SU-DHL-6 (cell line): ENCODE results near the gene C8A.

Experiments used
- H2AFZ ChIP-seq: fragments of 200-600 bp; sonication (generic); 2 replicates; pipeline ENCODE4 v1.6.1; 2014; ENCODE audit warnings: low read depth, mild to moderate bottlenecking, moderate library complexity, mixed read lengths, antibody characterized with exemption, low read length; ENCODE audit not compliant: severe bottlenecking
- H3F3A ChIP-seq: fragments of 200-600 bp; shearing (Covaris generic); 2 replicates; pipeline ENCODE4 v1.6.0; 2016; ENCODE audit warnings: antibody characterized with exemption, mild to moderate bottlenecking; ENCODE audit not compliant: insufficient read depth
- H3K27ac ChIP-seq: fragments of 200-600 bp; sonication (generic); 2 replicates; pipeline ENCODE4 v1.5.1; 2016; ENCODE audit warnings: low read depth, mild to moderate bottlenecking, low read length, moderate library complexity, mixed read lengths
- H3K27me3 ChIP-seq: fragments of 200-600 bp; sonication (generic), shearing (Covaris generic); 2 replicates; pipeline ENCODE4 v1.6.0; 2014; ENCODE audit warnings: mild to moderate bottlenecking, low read length
- H3K36me3 ChIP-seq: fragments of 200-600 bp; sonication (generic); 2 replicates; pipeline ENCODE4 v1.6.1; 2014; ENCODE audit warnings: mild to moderate bottlenecking, low read length, mixed read lengths
- H3K4me2 ChIP-seq: fragments of 300-600, 200-600 bp; shearing (Covaris generic), sonication (generic); 2 replicates; pipeline ENCODE4 v1.6.0; 2014; ENCODE audit warnings: low read length, low read depth, mild to moderate bottlenecking; ENCODE audit not compliant: poor library complexity, severe bottlenecking
- H3K4me3 ChIP-seq: fragments of 200-600 bp; sonication (generic); 2 replicates; pipeline ENCODE4 v1.5.1; 2014; ENCODE audit warnings: antibody characterized with exemption, low read length, mild to moderate bottlenecking, mixed read lengths; ENCODE audit not compliant: insufficient read depth, poor library complexity, severe bottlenecking
- H3K79me2 ChIP-seq: fragments of 200-600 bp; sonication (generic); 2 replicates; pipeline ENCODE4 v1.6.1; 2014; ENCODE audit warnings: mild to moderate bottlenecking, low read length, moderate library complexity; ENCODE audit not compliant: insufficient read depth
- H3K9ac ChIP-seq: fragments of 200-600 bp; sonication (generic); 2 replicates; pipeline ENCODE4 v1.7.0; 2014; ENCODE audit warnings: mild to moderate bottlenecking, low read length
- H3K9me2 ChIP-seq: fragments of 200-600 bp; sonication (generic); replicated peaks from 2 replicates; pipeline ENCODE4 v1.6.1; 2014; ENCODE audit warnings: low read length; ENCODE audit not compliant: insufficient read depth
- H3K9me3 ChIP-seq: fragments of 200-600 bp; sonication (generic); 2 replicates; pipeline ENCODE4 v1.6.1; 2014; ENCODE audit warnings: low read length, mixed read lengths; ENCODE audit not compliant: insufficient read depth
- H4K20me1 ChIP-seq: fragments of 200-600 bp; sonication (generic); 2 replicates; pipeline ENCODE4 v1.6.1; 2014; ENCODE audit warnings: low read depth, mild to moderate bottlenecking, antibody characterized with exemption, low read length, moderate library complexity, mixed read lengths
- CTCF ChIP-seq: fragments of 200-600 bp; sonication (generic); IDR thresholded peaks from one replicate; pipeline ENCODE4 v1.5.1; 2017; ENCODE audit warnings: antibody characterized with exemption, mild to moderate bottlenecking, low read length, moderate library complexity; ENCODE audit not compliant: insufficient read depth, poor library complexity, severe bottlenecking
- EZH2phosphoT487 ChIP-seq: fragments of 200-600 bp; sonication (generic), shearing (Covaris generic); conservative IDR thresholded peaks from 2 replicates; pipeline ENCODE4 v1.6.1; 2018; ENCODE audit warnings: mild to moderate bottlenecking, antibody characterized with exemption, low read length, moderate library complexity, mixed read lengths

The C8A gene

DNA sequence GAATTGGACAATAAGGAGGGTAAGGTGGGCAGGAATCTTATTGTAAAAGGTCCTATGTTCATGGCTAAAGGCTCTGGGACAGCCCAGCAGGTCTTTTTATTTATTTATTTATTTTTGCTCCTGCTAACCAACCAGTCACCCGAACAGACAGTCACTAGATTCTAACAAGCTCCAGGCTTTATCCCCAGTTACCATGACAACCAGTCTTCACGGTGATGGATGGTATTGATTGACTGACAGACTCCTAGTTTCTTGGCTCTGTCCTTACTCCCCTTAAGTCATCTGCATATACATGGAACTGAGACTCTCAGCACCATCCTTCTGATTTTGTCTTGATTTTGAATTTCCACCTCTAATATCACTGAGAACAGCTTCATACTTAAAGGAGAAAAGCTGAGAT lies 44.3 kb downstream of the C8A start:
- Histone ChIP-seq H3K4me3 (no peak overlapping the region), H4K20me1 (no peaks in the 10 kb centered on the region), H3K27ac (no peak overlapping the region), H3F3A (no peaks in the 10 kb centered on the region), H3K79me2 (no peaks in the 10 kb centered on the region), H3K9me3 (no peaks in the 10 kb centered on the region), H3K9ac (no peak overlapping the region), H2AFZ (no peak overlapping the region), H3K4me2 (no peak overlapping the region), H3K27me3 (no peaks in the 10 kb centered on the region), H3K36me3 (no peaks in the 10 kb centered on the region), H3K9me2 (no peaks in the 10 kb centered on the region)
- no peak for TF ChIP-seq EZH2phosphoT487
- TF ChIP-seq CTCF = no peak

- Histone ChIP-seq H4K20me1 (no peaks in the 10 kb centered on the region), H3K27me3 (no peaks in the 10 kb centered on the region), H3K9me2 (no peaks in the 10 kb centered on the region), H3K27ac (no peak overlapping the region), H2AFZ (no peak overlapping the region), H3F3A (no peaks in the 10 kb centered on the region), H3K79me2 (no peaks in the 10 kb centered on the region), H3K9ac (no peak overlapping the region), H3K9me3 (no peaks in the 10 kb centered on the region), H3K4me3 (no peak overlapping the region), H3K4me2 (no peak overlapping the region), H3K36me3 (no peaks in the 10 kb centered on the region)
- TF ChIP-seq CTCF = no peak
- no peak for TF ChIP-seq EZH2phosphoT487
Observed at GRCh38 chr1:56901716-56902115, 47.1 kb downstream of the C8A start.

DNA sequence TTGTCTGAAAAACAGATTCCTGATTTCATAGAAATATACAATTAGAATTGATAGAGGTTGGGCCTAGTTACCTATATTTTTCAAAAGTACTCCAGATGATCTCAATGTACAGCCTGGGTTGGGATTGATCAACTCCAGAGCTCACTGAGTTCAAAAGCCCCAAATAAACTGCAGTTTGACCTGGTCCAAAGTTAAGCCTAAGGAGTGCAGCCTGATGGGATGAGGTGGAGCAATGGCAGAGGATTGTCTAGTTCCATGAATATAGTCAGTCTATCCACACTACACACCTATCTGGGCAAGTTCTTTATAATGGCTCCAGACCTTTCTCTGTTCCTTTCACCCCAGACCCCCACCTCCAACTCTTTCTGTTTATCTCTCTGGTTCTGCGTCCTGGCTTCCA lies 49.2 kb downstream of the C8A start:
- Histone ChIP-seq H3K9me2 (no peaks in the 10 kb centered on the region), H4K20me1 (no peaks in the 10 kb centered on the region), H3K79me2 (no peaks in the 10 kb centered on the region), H3K36me3 (no peaks in the 10 kb centered on the region), H3K4me2 (no peak overlapping the region), H3K4me3 (no peak overlapping the region), H2AFZ (no peak overlapping the region), H3K9ac (no peak overlapping the region), H3K9me3 (no peaks in the 10 kb centered on the region), H3K27me3 (no peaks in the 10 kb centered on the region), H3K27ac (no peak overlapping the region), H3F3A (no peaks in the 10 kb centered on the region)
- TF ChIP-seq CTCF (no peak), EZH2phosphoT487 (no peak)
